HG02885 (cell line): ENCODE results near the gene TTN.
"Not testable (repeated sequence)": the region's sequence is repeated elsewhere in the genome, so short reads cannot be mapped to it uniquely, and the experiment has no call there.

Experiments used
- ATAC-seq: cut with Tn5 transposase; IDR thresholded peaks from one replicate; pipeline ENCODE4 v1.9.1; 2021; ENCODE audit warnings: mild to moderate bottlenecking; ENCODE audit not compliant: unreplicated experiment, poor library complexity

Gene TTN

DNA sequence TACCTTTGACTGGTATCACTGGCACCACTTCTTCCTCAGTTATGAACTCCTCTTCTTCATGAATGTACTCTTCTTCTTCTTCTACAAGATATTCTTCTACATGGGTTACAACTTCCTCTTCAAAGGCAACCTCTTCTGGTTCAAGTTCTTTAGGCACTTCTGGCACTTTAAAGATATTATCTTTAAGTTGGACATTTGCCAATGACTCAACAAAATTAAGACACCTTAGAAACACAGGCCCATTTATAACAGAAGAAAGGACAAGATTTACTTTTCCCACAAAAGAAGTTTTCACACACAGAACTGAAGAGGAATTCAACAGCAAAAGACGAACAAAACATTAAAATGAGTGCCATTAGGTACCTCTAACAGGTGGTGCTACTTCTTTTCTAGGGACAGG is 127.3 kb downstream of the TTN start:
- no peak for ATAC-seq

DNA sequence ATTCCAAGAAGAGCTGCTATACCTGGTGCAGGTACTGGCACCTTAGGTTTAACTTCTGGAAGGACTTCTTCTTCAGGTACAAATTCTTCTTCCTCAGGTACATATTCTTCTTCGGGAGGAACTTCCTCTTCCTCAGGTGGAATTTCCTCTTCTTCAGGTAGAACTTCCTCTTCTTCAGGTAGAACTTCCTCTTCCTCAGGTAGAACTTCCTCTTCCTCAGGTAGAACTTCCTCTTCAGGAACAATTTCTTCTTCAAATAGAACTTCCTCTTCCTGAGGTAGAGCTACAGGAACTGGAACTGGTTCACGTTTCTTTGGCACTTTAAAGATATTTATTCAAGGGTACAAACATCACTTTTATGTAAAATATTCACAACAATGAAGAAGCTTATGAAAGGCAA is 129.6 kb downstream of the TTN start:
- ATAC-seq: no peak

DNA sequence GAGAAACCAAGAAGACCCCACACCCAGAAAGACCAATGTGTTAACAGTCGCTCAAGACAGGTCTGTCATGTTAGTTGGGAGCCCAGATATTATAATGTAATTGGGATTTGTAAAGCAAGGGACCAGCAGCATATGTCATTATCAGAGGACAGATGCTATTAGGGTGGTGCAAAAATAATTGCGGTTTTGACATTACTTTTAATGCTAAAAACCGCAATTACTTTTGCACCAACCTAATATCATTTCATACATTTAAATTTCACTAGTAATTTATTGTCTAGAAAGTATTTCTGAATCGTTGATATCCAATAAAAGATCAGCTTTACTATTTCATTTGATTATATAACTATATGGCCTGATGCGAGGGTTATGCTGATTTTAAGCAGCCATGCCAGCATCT is 131.2 kb downstream of the TTN start:
- ATAC-seq: no peak

DNA sequence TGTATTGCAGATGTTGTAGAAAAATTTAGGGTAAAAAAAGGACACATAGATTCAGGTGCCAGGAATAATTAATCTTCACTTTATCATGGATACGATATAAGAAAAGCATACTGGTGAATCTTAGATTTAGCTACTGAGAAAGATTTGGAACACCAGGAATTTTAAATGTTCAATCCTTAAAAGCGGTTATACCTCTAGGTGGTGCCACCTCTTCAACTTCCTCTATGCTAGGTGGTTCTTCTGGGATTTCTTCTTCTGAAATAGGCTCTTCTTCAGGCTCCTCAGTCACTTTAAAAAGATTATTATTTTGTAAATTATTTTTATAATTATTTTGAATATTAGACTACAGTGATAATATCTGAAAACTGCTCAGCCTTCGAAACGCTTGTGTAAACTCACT is 133.1 kb downstream of the TTN start:
- ATAC-seq: no peak

DNA sequence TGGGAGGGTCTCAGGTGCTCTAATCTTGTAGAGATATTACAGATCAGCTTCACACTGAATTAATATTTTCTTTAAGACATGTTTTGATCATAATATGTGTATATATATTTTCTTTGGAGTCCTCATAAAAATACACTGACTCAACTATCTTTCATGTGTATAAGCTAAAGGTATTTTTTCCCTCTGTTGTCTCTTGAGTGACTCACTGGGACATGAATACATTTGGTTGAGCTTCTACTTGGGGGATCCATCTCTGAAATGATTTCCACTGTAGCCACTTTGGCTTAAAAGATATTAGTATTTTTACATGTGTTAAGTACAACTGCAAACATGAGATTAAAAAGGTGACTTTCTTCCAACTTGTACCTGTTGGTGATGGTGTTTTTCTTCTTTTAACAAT is 140.8 kb downstream of the TTN start:
- ATAC-seq: no peak

DNA sequence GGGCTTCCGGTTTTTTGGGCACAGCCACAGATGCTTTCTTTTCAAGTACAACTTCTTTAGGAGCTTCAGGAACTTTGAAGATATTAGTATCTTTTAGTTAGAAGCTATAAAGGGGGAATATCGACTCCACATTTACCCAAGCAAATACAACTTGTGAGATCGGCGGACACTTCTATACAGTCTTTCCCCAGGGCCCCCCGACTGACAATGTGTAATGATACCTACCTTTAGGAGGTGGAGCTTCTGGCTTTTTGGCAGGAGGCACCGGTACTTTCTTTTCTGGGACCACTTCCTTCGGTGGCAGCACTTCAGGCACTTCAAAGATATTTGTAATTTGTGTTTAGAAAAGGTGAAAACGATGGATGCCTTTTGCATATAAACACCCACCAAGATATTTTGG is 148.7 kb downstream of the TTN start:
- ATAC-seq: not testable (repeated sequence)

DNA sequence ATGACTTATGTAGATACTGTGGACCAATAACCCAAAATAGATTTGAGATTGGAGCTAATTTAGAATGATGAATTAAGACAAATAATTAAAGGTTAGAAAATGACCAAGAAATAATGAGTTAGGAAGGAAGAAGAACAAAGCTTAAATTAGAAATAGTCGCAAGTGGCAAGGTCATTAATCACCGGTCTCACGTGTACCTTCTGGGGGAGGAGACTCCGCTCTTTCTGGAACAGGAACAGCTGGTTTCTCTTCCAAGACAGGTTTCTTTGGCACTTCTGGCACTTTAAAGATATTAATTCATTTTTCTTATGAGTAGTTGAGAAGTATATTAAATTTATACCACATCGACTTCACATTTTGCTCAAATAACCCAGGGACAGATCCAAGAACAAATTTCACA is 156.7 kb downstream of the TTN start:
- ATAC-seq: no peak

DNA sequence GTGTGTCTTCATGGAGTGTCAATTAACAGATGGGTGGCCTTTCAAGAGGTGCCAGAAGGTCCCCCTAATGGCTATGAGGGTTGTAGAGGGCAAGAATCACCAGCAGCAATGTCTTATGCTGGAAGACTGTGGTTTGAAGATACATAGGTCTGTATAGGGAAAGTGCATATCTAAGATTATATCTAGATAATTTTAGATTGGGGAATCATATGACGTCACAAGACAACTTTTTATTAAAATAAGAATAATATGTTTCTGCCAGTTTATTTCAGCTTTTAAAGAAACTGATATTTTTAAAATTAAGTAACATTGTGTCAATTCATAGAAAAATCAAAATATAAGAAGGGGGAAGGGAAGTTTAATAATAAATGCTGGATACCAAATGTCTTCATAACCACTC is 162.3 kb downstream of the TTN start:
- ATAC-seq: no peak

DNA sequence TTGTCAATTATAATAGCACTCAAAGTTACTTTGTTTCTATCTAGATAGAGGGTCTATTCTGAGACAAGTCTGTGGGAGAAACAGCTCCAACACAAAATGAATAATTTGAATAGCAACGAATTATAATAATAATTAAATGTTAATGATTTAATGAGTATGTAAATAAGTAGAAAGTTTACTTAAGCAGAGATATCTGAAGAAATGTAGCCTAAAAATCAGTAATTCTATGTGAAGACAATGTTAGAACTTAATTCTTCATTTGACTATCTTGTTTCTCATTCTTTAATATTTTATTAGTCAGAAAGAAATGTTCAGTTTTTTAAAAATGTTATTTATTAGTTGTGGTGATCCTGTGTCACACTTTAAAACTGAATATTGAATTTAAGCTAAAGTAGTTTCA is 165.7 kb downstream of the TTN start:
- ATAC-seq: no peak

DNA sequence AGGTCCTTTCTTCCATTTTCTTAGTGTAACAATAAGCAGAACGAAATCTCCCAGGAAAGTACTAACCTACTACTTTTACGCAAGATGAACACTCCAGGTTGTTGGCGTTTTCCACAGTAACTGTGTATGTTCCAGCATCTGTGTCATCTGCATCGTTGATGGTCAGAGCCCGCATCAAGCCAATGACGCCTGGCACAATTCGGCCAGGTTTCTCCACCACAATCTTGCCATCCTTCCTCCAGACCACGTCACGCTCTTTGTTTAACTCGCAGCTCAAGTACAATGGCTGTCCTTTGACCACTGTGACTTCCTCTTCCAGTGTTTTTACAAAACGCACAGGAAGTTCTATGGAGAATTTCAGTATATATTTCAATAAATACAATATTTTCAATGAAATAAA is 171.3 kb downstream of the TTN start:
- ATAC-seq: no peak

DNA sequence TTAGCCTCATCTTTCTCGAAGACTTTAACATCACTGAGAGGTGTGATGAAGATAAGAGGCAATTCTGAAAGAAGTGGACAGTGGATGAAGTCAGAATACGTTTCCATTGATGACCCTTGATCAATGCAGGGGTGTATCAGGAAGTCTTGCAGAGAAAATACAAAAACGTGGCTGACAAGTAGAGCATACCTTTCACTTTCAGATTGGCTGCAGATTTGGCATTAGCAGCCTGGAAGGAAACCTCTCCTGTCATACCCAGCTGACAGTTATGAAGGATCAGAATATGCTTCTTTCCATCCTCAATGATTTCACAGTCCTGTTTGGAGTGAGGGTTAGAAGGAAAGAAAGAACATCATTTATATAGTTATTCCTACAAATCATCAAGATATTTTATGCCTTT is 174.5 kb downstream of the TTN start:
- ATAC-seq: no peak

DNA sequence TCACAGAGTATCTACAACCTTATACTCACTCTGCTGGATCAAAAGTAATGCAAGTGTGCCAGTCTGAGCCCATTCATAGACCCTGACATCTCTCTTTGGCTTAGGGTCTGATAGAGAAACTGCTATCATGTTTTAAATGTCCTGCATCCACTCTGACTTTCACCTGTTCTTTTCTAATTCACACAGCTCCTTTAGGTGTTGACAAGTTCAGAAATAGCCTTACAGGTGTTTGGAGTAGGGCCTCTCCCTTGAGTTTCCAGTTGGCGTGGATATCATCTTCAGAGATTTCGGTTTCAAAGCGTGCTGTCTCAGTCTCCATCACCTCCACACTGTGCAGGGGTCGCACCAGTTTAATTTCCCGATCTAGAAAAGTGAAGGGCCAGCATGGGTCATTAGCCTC is 176.6 kb downstream of the TTN start:
- ATAC-seq: no peak

DNA sequence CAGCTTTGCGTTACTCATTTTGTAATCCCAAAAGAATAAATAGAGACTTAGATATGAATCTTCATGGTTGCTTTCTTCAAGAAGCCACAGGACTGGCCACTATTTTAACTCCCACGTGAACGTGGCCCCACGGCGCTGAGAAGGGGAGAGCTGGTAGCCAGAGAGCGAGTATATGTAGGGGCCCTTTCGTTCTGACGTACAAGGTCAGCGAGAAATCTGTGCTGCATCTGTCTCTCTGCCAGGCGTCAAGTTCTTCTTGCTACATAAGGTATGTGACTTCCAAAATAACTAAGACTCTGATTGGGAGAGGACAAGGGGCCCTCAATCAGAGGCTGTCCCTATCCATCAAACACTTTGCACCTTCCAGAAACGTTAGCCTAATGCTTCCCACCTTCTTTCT is 177.8 kb downstream of the TTN start:
- ATAC-seq: no peak

DNA sequence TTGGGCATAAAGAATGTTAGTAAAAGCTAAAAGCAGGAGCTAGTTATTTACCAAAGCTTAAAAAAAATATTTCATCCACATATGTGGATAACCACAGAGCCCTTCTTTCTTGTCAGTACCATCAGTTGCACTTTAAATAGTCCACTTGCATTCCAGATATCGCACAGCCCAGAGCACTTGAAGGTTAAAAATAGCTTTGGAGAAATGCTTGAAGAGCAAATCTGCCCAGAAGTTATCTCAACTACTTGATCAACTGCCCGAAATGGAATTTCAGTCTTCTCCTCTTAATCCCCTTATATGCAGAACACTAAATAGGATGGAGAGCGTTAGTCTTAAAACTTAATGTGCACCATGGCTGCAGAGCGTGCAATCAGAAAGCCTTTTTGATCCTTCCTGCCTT is 178.6 kb downstream of the TTN start:
- ATAC-seq: no peak

DNA sequence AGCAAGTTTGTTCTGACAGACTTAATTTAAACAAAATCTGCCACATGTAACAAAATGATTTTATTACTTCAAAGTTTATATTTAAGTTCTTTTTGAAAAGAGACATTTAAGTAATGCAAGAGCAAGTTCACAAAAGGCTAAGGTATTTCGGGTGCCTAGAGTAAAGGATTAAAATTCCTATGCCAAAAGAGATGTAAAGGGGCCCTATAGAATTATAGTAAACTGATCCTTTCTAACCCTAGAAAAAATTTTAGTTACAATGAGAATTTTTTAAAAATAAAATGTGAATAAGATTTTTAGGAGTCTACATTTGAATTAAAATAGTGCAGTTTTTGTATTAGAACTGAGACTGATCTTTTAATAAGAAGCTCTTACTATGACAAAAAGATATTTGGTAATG is 179.8 kb downstream of the TTN start:
- no peak for ATAC-seq

DNA sequence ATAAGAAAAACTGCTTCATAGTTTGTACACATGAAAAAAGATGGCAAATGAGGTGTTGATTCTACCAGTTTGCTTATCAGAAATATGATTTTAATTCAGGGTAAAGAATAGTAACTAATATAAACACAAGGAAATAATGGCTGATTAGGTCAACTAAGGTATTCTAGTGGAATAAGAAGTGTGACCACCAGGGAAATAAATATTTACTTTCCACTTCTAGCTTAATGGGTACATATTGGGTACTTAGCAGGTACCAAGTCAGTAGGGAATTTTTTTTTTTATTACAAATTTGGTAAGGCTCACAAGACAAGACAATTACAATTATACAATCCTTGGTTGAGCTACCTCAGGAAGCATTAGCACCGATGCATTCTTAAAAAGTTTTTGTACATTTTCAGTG is 191.3 kb downstream of the TTN start:
- ATAC-seq: no peak

DNA sequence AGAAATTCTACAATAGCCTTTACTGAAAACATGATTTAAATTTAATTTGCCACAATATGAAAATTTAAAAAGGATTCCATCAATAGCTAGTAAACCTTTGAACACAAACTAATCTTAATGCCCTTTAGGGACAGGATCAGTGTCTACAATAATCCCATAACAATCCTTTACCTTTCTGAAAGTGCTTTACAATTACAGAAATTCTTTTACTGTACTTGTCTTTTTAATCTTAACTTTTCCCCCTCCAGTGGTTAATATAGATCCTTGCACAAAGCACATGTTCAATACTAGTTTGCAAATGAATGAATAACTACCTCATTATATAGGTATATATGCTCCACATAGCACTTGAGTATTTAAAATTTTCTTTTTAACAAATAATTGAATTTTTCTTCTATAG is 204.3 kb downstream of the TTN start:
- ATAC-seq: no peak

DNA sequence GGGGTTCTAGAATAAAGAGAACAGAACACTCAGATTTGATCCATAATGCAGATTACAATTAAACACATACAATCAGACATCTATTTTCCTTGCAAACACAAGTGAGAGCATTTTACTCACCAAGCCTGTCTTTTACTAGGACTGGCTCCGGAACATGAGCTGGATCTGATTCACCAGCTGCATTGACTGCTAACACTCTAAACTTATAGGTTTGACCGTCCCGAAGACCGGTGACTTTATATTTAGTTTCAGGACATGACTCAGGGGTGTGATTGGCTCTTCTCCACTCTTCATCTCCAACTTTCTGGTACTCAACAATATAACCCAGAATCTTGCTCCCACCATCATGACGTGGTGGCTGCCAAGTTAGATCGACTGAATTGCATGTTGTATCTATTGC is 214.6 kb downstream of the TTN start:
- ATAC-seq: no peak

DNA sequence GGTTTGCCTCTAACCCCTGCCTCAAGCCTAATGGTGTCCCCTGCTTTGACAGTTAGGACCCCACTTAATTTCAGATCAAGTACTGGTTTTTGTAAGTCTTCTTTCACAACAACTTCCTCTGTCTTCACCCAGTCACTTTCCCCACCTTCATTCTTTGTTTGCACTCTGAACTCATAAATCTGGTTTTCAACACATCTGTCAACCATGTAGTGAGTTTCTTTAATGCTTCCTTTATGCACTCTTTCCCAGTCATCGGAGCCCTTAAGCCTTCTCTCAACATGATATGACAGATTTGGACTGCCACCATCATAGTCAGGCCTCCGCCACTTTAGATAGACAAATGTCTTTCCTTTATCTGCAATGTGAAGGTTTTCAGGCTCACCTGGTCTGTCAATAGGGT is 217.9 kb downstream of the TTN start:
- ATAC-seq: no peak

DNA sequence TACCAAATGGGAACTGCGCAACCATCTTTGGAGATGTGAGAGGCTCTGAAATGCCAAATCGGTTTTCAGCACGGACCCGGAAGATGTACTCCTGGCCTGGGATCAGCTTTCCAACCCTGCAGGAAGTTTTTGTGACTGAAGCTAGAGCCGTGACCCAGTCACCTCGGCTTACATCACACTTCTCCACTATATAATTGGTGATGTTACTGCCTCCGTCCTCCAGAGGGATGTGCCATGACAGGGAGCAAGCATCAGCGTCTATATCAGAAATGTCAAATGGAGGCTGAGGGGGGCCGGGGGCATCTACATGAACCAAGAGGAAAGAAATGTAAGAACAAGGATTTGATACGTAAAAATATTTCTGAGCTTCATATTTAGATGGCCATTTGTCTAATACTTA is 222.6 kb downstream of the TTN start:
- ATAC-seq: no peak

DNA sequence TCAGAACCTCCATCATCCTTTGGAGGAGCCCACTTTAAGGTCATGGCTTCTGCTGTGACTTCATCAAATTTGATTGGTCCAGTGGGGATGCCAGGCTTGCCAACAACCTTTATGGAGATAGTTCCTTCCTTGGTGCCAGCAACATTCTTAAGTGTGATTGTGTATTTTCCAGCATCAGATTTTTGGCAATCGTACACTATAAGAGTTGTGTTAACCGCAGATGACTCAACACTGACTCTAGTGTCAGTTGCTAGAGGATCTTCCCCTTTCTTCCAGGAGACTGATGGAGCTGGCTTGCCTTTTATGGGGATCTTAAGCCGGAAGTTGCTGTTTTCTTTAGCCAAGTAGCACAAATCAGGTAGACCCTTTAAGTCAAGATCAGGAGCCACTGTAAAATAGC is 228.2 kb downstream of the TTN start:
- ATAC-seq: no peak

DNA sequence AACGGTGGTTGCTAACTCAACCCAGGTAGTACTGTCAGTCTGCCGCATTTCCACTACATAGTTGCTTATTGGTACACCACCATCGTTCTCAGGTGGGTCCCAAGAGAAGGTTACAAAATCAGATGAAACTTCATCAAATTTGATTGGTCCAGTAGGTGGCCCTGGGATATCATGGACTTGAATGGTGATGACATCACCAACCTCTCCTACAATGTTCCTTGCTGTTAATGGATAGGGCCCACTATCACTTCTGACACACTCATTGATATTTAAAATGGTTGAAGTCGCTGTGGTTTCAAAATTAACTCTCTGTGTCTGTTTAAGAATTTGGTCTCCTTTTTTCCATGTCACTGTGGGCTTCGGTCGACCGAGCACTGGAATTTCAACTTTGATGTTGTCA is 232.4 kb downstream of the TTN start:
- no peak for ATAC-seq

DNA sequence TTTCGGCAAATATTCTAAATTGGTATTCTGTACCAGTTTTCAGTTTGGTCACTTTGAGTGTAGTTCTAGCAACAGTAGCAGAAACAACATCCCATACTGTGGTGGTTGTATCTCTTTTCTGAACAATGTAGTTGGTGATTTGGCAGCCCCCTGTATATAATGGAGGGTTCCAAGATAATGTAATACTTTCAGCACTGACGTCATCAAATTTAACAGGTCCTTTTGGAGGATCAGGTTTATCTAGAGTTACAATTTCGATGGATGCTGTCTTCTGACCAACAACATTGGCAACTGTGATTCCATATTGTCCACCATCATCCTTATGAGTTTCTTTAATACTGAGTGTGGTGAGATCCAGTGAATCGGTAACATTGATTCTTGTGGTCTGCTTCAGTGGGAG is 239.0 kb downstream of the TTN start:
- no peak for ATAC-seq

DNA sequence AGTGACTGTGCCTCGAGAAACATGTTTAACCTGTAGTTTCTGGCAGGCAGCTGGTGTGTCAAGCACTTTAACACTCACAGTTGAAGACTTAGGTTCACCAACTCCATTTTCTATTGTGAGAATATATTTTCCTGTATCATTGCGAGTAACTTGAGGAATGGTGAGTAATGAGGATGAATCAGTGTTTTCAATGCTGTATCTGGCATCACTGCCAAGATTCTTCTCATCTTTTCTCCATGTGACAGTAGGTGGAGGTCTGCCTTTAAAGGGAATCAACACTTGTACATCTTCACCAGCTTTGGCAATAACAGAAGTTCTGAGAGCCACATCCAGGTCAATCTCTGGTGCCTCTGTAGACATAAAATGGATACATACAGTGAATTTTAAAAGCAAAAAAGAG is 254.2 kb downstream of the TTN start:
- ATAC-seq: no peak
